OCI-M1 (cell line): Measurements from ENCODE around the gene KIAA0930.
A peak's percentile ranks its signal among the peaks of the same experiment; 100 is the strongest.

ENCODE experiments used
- DNase-seq: peaks from one replicate; lab custom pipeline; 2025; lab: John Stamatoyannopoulos, UW

Gene KIAA0930

GRCh38 chr22:45172881-45173585, 67.7 kb downstream of the KIAA0930 start:
- DNase-seq: no peak

GRCh38 chr22:45171830-45172229, 68.9 kb downstream of the KIAA0930 start:
- no peak for DNase-seq

GRCh38 chr22:45169591-45170466, 70.9 kb downstream of the KIAA0930 start:
- DNase-seq: peak; percentile 95

GRCh38 chr22:45166932-45167331, 73.8 kb downstream of the KIAA0930 start:
- peak; percentile 28 for DNase-seq

GRCh38 chr22:45164270-45165088, 76.2 kb downstream of the KIAA0930 start:
- peak; percentile 38 for DNase-seq

- peak; percentile 98 for DNase-seq
These were observed 77.0 kb downstream of the KIAA0930 start, which contains the start of gene NUP50 for GRCh38 chr22:45163451-45164269. Gene NUP50, plus strand, starts transcription at chr22:45163925. Its CDS starts 4,253 bp downstream, at chr22:45168178.

- DNase-seq: peak; percentile 61
These were observed 77.6 kb downstream of the KIAA0930 start for GRCh38 chr22:45163099-45163450.

GRCh38 chr22:45162531-45162930, 78.2 kb downstream of the KIAA0930 start:
- no peak for DNase-seq

GRCh38 chr22:45159652-45160462, 80.8 kb downstream of the KIAA0930 start:
- peak; percentile 77 for DNase-seq

- no peak for DNase-seq
These were observed 82.8 kb downstream of the KIAA0930 start for GRCh38 chr22:45157907-45158306.

- DNase-seq: no peak
These were observed 85.4 kb downstream of the KIAA0930 start for GRCh38 chr22:45155050-45155840.

- no peak for DNase-seq
These were observed 86.3 kb downstream of the KIAA0930 start for GRCh38 chr22:45154383-45154782.

GRCh38 chr22:45151503-45151902, 89.2 kb downstream of the KIAA0930 start:
- DNase-seq: no peak

GRCh38 chr22:45150139-45150538, 90.6 kb downstream of the KIAA0930 start:
- DNase-seq: peak; percentile 6

- no peak for DNase-seq
These were observed 91.0 kb downstream of the KIAA0930 start for GRCh38 chr22:45149671-45150070.

- no peak for DNase-seq
These were observed 95.8 kb downstream of the KIAA0930 start for GRCh38 chr22:45144916-45145315.

- DNase-seq: no peak
These were observed 98.3 kb downstream of the KIAA0930 start for GRCh38 chr22:45142376-45142775.
